Subcutaneous abdominal adipose tissue (tissue), 5 donors: ENCODE results near the gene SFI1.

Source experiments
- H3K27ac ChIP-seq: one replicate; pipeline ENCODE4 v1.7.0; 2013; ENCODE audit warnings: low read depth, mild to moderate bottlenecking, inconsistent platforms, low read length, moderate library complexity
- H3K27me3 ChIP-seq, 5 donors: one replicate each; pipeline ENCODE4 v1.7.0; 2013; ENCODE audit warnings: low read length in 5 of 5, inconsistent platforms in 1 of 5; ENCODE audit not compliant: control insufficient read depth in 5 of 5, insufficient read depth in 4 of 5
- H3K36me3 ChIP-seq, 5 donors: one replicate each; pipeline ENCODE4 v1.7.0; 2013; ENCODE audit warnings: low read length in 5 of 5; ENCODE audit not compliant: control insufficient read depth in 5 of 5, insufficient read depth in 5 of 5
- H3K4me1 ChIP-seq, 5 donors: one replicate each; pipeline ENCODE4 v1.7.0; 2013; ENCODE audit warnings: low read length in 5 of 5, mild to moderate bottlenecking in 3 of 5, moderate library complexity in 1 of 5; ENCODE audit not compliant: control insufficient read depth in 5 of 5, insufficient read depth in 5 of 5
- H3K4me3 ChIP-seq, 5 donors: one replicate each; pipeline ENCODE4 v1.7.0; 2013; ENCODE audit warnings: low read length in 5 of 5, low read depth in 1 of 5
- H3K9ac ChIP-seq, 5 donors: one replicate each; pipeline ENCODE4 v1.7.0; 2013; ENCODE audit warnings: low read length in 5 of 5, mild to moderate bottlenecking in 4 of 5, moderate library complexity in 3 of 5
- H3K9me3 ChIP-seq, 5 donors: one replicate each; pipeline ENCODE4 v1.7.0; 2013; ENCODE audit warnings: low read length in 5 of 5; ENCODE audit not compliant: control insufficient read depth in 5 of 5
- donor health status: healthy.
- donor health status: healthy.
- donor health status: healthy.
- donor health status: healthy.
- donor health status: healthy.

The SFI1 gene

DNA sequence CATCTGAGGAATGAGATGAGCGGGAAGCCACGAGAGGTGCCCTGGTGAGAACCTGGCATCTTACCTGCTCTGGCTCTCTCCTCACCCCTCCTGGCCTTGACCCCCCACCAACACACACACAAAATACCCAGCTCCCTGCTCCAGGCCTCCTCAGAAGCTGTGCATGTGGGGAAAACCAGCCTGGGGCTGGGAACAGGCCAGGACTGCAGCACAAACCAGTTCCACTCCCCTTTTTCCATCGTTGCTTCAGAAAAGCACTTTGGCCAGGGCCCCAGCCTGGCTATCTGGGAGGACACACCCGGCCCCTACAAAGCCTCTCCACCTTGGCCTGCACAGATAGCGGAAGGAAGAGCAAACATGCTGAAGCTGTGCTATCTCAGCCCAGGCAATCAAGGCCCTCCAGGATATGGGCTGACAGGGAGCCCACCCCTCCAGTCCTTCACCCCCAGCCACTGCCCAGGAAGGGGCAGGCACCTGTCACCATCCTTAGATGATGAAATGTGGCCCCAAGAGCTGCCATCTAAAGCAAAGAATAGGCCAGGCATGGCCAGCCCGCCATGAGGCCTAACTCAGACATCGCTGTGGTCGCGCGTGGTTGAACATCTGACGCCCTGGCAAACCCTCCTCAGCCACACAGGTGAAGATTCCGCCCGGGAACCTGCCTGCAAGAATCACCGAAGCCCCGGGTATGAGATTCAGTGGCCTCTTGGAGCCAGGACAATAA lies 130.3 kb downstream of the SFI1 start:
- peak overlapping the region in 1 of 5 donors; percentile 12 for H3K4me3 ChIP-seq
- peak overlapping the region in 4 of 5 donors; percentile 16 to 56 (median 42) for H3K9ac ChIP-seq
- peak overlapping the region; percentile 47 for H3K27ac ChIP-seq
- no peaks in the 10 kb centered on the region for H3K27me3 ChIP-seq
- H3K9me3 ChIP-seq = no peaks in the 10 kb centered on the region
- H3K4me1 ChIP-seq = peaks cover 18 to 82% (median 69%) of the 10 kb centered on the region in 5 donors
- H3K36me3 ChIP-seq = peaks cover 0 to 60% (median 27%) of the 10 kb centered on the region in 5 donors

DNA sequence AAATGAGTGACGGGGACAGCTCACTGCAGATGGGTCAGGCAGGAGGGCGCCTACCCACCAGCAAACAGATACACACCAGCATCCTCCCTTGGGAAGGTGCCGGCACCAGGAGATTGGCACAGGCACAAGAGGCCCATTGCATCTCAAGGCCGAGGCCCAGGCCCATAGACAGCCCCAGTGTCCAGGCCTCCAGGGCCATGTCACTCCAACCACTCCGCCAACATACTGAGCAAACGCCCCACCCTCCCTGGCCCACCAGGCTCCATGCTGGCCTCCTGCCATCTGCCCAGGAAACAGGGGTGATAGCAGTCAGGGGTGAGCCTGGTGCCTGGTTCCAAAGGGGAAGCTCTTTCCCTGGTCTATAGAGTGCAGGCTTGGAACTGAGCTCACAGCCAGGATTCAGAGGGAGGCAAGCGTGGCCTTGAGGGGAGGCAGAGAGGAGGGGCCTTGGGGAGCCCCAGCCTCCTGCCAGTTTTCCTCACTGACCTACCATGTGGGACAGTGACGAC lies 130.9 kb downstream of the SFI1 start:
- H3K27me3 ChIP-seq = no peaks in the 10 kb centered on the region
- peaks cover 18 to 85% (median 72%) of the 10 kb centered on the region in 5 donors for H3K4me1 ChIP-seq
- H3K9ac ChIP-seq = peak overlapping the region in 4 of 5 donors; percentile 31 to 54 (median 41)
- no peaks in the 10 kb centered on the region for H3K9me3 ChIP-seq
- peaks cover 0 to 53% (median 22%) of the 10 kb centered on the region in 5 donors for H3K36me3 ChIP-seq
- H3K27ac ChIP-seq = peak overlapping the region; percentile 47
- no peak overlapping the region for H3K4me3 ChIP-seq

DNA sequence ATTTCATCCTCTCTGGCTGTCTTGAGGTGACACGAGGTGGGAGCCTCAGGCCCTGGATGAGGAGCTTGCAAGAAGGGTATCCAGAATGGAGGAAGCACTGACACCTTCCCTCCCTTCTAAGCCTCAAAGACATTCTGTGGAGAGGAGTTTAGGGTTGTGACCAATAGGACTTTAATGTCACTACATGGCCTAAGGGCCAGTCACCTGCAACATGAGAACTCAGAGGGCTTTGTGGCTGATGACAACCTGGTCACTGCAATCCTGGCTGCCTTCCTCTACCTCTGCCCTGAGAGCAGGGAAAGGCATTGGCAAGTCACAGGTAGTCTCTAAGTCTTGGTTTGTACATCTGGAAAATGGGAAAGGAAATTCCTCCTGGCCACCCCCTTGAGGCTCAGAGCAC lies 132.0 kb downstream of the SFI1 start:
- H3K4me3 ChIP-seq = no peak overlapping the region
- no peaks in the 10 kb centered on the region for H3K9me3 ChIP-seq
- no peaks in the 10 kb centered on the region for H3K27me3 ChIP-seq
- peak overlapping the region; percentile 47 for H3K27ac ChIP-seq
- peak overlapping the region in 2 of 5 donors; percentile 44 to 54 for H3K9ac ChIP-seq
- peaks cover 18 to 87% (median 70%) of the 10 kb centered on the region in 5 donors for H3K4me1 ChIP-seq
- peaks cover 0 to 42% (median 14%) of the 10 kb centered on the region in 5 donors for H3K36me3 ChIP-seq

DNA sequence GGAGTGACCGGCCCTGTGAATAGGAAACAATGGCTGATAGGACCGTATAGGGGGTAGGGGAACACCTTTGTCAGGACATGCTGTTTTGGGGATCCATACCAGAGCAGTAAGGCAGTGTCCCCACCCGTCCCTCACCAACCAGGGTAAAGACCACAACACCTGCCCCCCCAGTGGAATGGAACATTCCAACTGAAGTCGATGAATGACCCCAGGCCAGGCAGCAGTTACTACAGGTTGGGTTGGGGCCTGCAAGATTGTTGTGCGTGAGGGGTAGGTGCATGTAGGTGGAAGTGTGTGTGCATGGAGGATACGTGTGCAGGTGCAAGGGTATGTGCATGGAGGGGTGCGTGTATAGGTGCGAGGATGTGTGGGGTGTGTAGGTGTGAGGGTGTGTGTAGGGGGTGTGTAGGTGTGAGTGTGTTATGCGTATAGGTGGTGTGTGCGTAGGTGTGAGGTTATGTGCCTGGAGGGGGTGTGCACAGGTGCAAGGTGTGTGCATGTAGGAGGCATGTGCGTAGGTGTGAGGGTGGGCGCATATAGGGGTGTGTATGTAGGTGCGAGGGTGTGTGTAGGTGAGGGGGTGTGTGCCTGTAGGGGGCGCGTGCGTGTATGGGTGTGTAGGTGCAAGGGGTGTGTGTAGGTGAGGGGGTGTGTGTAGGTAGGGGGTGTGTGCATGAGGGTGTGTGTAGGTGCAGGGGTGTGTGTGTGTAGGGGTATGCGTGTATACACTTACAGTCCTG lies 132.8 kb downstream of the SFI1 start:
- Histone ChIP-seq H3K4me3 (peak overlapping the region; percentile 66 to 83 (median 78)), H3K9ac (peak overlapping the region; percentile 48 to 98 (median 90)), H3K4me1 (peaks cover 20 to 87% (median 71%) of the 10 kb centered on the region in 5 donors)

DNA sequence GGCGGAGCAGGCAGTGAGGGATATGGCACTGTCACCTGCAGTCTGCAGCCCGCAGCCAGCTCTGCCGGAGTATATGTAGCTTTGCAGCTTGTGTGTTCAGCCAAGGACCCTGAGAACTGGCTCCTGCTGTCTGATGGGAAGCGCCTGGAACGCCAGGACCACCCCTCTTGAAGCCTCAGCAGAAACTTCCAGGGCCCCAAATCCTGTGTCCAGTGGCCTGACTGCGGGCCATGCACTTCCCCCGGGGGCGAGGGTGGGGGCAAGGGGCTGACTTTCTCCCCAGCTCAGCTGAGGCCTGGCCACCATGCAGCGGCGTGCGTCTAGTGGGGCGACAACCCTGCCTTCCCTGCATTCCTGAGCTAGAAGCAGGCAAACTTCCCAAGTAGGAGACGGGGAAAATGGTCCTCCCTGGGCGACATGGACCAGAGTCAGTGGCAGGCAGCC lies 133.4 kb downstream of the SFI1 start:
- H3K4me1 ChIP-seq = peaks cover 20 to 84% (median 68%) of the 10 kb centered on the region in 5 donors
- H3K9me3 ChIP-seq = no peaks in the 10 kb centered on the region
- no peaks in the 10 kb centered on the region for H3K27me3 ChIP-seq
- H3K9ac ChIP-seq = peak overlapping the region; percentile 48 to 98 (median 90)
- peak overlapping the region; percentile 66 to 83 (median 78) for H3K4me3 ChIP-seq
- peak overlapping the region; percentile 94 for H3K27ac ChIP-seq
- H3K36me3 ChIP-seq = peaks cover 0 to 28% (median 10%) of the 10 kb centered on the region in 5 donors

More for the DNA sequence above, 132.8 kb downstream of the SFI1 start:
- H3K27ac ChIP-seq = peak overlapping the region; percentile 94
- H3K27me3 ChIP-seq = no peaks in the 10 kb centered on the region
- H3K9me3 ChIP-seq = no peaks in the 10 kb centered on the region
- peaks cover 0 to 35% (median 11%) of the 10 kb centered on the region in 5 donors for H3K36me3 ChIP-seq

- Histone ChIP-seq H3K36me3 (peaks cover 0 to 20% (median 7%) of the 10 kb centered on the region in 5 donors), H3K27ac (peak overlapping the region; percentile 94), H3K27me3 (no peaks in the 10 kb centered on the region), H3K9me3 (no peaks in the 10 kb centered on the region), H3K4me1 (peaks cover 20 to 76% (median 60%) of the 10 kb centered on the region in 5 donors), H3K4me3 (peak overlapping the region; percentile 66 to 83 (median 78)), H3K9ac (peak overlapping the region; percentile 48 to 98 (median 90))
These were observed 134.3 kb downstream of the SFI1 start for GRCh38 chr22:31630331-31631329.

DNA sequence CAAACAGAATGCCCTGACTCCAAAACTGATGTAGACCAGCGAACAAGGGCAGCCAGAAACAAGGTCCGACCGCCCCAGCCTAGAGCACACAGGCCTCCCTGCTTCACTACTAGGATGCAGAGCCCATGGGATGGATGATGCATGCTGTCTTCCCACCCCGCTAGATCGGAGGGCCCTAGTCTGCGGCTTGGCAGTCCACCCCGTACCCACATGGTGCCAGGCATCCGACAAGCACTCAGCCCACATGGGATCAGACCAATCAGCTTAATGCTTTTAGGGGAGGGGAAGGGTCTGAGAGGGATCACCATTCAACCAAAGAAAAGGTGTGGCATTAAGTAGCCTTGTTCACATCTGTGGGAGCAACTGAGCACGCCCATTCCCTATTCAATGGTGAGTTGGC lies 135.1 kb downstream of the SFI1 start:
- H3K27ac ChIP-seq = peak overlapping the region; percentile 94

DNA sequence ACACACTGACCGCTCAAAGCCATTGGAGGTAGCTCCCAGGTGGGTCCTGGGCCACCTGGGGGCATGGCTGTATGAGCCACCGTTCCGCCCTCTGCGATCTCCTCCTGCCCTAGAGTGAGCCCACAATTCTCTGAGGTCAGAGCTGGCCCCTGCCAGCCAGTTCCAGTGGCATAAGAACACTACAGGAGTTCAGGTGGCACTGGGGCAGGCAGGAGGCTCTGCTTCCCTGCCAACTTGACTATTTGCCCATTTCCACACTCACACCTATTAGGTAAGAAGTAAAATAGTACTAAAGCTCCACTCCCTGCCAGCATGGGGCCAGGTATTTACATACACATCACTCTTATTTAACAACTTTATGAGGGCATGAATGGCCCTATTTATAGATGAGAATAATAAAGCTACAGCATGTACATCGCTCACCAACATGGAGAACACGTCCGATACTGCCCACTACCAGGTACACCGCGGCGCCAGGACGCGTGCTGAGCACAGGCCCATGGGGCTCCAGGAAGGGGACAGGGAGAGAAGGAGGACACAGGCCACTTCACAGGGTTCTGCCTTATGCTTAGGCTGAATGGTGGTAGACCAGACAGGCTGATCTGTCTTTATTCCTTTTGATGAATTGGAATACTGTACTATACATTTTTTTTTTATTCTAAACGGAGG lies 139.4 kb downstream of the SFI1 start:
- peaks cover 0 to 4% (median 0%) of the 10 kb centered on the region in 5 donors for H3K36me3 ChIP-seq
- no peaks in the 10 kb centered on the region for H3K9me3 ChIP-seq
- H3K27ac ChIP-seq = peak overlapping the region; percentile 23
- H3K27me3 ChIP-seq = no peaks in the 10 kb centered on the region
- H3K4me3 ChIP-seq = no peak overlapping the region
- peak overlapping the region in 1 of 5 donors; percentile 6 for H3K9ac ChIP-seq
- peaks cover 9 to 55% (median 39%) of the 10 kb centered on the region in 5 donors for H3K4me1 ChIP-seq

More for the DNA sequence above, 135.1 kb downstream of the SFI1 start:
- Histone ChIP-seq H3K27me3 (no peaks in the 10 kb centered on the region), H3K9me3 (no peaks in the 10 kb centered on the region), H3K36me3 (peaks cover 0 to 17% (median 7%) of the 10 kb centered on the region in 5 donors), H3K9ac (peak overlapping the region; percentile 48 to 98 (median 90)), H3K4me3 (peak overlapping the region; percentile 52 to 83 (median 78)), H3K4me1 (peaks cover 15 to 68% (median 52%) of the 10 kb centered on the region in 5 donors)
